Endothelial cell of umbilical vein (primary cell): ENCODE data around the gene DET1.

Source experiments
- POLR2AphosphoS5 ChIP-seq: IDR thresholded peaks from 2 replicates; pipeline ENCODE4 v1.6.1; 2012; ENCODE audit warnings: low read depth, mild to moderate bottlenecking, control low read depth, low read length, moderate library complexity; ENCODE audit not compliant: insufficient read depth
- TF ChIP-seq, protein P1 (sequence below), 2 donors: IDR thresholded peaks; 1 replicate in 1 of 2; 2 replicates in 1 of 2; pipeline ENCODE4 v1.5.1; 2011; ENCODE audit warnings: low read length in 2 of 2, mild to moderate bottlenecking in 2 of 2, moderate library complexity in 2 of 2, control low read depth in 1 of 2, inconsistent platforms in 1 of 2, low read depth in 1 of 2; ENCODE audit not compliant: insufficient read depth in 1 of 2; ENCODE audit errors: extremely low read depth in 1 of 2

DNA sequence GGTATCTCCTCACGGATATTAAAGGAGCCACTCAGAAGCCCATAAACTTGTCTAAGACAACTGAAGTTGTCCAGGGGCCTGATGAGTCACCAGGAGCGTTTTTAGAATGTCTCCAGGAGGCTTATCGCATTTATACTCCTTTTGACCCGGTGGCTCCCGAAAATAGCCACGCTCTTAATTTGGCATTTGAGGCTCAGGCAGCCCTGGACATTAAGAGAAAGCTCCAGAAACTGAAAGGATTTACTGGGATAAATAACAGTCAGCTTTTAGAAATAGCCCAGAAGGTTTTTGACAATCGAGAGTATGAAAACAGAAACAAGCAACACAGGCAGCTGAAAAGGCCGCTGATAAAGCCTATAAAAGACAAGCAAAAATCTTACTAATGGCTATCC, 4.1 kb downstream of the DET1 start:
- no peak for TF ChIP-seq POLR2AphosphoS5
- TF ChIP-seq, protein P1, sequence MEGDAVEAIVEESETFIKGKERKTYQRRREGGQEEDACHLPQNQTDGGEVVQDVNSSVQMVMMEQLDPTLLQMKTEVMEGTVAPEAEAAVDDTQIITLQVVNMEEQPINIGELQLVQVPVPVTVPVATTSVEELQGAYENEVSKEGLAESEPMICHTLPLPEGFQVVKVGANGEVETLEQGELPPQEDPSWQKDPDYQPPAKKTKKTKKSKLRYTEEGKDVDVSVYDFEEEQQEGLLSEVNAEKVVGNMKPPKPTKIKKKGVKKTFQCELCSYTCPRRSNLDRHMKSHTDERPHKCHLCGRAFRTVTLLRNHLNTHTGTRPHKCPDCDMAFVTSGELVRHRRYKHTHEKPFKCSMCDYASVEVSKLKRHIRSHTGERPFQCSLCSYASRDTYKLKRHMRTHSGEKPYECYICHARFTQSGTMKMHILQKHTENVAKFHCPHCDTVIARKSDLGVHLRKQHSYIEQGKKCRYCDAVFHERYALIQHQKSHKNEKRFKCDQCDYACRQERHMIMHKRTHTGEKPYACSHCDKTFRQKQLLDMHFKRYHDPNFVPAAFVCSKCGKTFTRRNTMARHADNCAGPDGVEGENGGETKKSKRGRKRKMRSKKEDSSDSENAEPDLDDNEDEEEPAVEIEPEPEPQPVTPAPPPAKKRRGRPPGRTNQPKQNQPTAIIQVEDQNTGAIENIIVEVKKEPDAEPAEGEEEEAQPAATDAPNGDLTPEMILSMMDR (IDR thresholded peaks at IDR 0.05; ENCODE audit: extremely low read depth in 1 of 2, insufficient read depth in 1 of 2, low read depth in 1 of 2, low read length in 2 of 2), result no peak
